ENCODE data around the gene ITSN1. TPM values are rescaled to one million over a fixed set of nuclear protein-coding genes. Genes with fewer than 3 reads are reported as not detected.
"Not testable (repeated sequence)": the region's sequence is repeated elsewhere in the genome, so short reads cannot be mapped to it uniquely, and the experiment has no call there.

The ITSN1 gene
- total RNA-seq, 1 donor from 2014 or later: 116 TPM

- DNase-seq (ENCODE audit: low spot score, unreplicated experiment): no peak
- H3K4me1 Mint-ChIP-seq (ENCODE audit: low read depth): peaks cover 39% of the 10 kb centered on the region
- H3K4me3 Mint-ChIP-seq (ENCODE audit: low read depth): no peak overlapping the region
- H3K27me3 Mint-ChIP-seq: no peaks in the 10 kb centered on the region
- TF ChIP-seq, protein P1, sequence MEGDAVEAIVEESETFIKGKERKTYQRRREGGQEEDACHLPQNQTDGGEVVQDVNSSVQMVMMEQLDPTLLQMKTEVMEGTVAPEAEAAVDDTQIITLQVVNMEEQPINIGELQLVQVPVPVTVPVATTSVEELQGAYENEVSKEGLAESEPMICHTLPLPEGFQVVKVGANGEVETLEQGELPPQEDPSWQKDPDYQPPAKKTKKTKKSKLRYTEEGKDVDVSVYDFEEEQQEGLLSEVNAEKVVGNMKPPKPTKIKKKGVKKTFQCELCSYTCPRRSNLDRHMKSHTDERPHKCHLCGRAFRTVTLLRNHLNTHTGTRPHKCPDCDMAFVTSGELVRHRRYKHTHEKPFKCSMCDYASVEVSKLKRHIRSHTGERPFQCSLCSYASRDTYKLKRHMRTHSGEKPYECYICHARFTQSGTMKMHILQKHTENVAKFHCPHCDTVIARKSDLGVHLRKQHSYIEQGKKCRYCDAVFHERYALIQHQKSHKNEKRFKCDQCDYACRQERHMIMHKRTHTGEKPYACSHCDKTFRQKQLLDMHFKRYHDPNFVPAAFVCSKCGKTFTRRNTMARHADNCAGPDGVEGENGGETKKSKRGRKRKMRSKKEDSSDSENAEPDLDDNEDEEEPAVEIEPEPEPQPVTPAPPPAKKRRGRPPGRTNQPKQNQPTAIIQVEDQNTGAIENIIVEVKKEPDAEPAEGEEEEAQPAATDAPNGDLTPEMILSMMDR (IDR thresholded peaks at IDR 0.05; ENCODE audit: unreplicated experiment): no peak
- peaks cover 6% of the 10 kb centered on the region for H3K36me3 Mint-ChIP-seq (ENCODE audit: insufficient read depth)
- H3K27ac Mint-ChIP-seq: peak overlapping the region; percentile 88
- no peaks in the 10 kb centered on the region for H3K9me3 Mint-ChIP-seq (ENCODE audit: low read depth)
Measured at GRCh38 chr21:33673473-33673872, 31.2 kb downstream of the ITSN1 start.

DNA sequence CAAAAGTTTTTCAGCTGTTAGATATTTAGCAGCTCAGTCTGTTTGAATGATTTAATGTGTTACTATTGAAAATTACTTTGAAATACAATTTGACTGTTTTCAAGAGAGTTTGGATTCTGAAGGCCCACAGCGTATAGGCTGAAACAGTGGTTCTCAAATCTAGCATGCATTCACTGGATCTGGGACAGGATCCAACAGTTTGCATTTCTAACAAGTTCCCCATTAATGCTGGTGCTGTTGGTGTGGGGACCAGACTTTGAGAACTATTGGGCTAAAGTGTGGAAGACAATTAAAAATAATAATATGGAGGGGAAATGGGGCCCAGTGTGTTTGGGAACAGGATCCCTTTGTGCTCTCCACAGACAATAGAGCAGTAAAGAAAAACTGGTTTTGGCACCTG lies 31.9 kb downstream of the ITSN1 start:
- no peaks in the 10 kb centered on the region for H3K9me3 Mint-ChIP-seq (ENCODE audit: low read depth)
- TF ChIP-seq, protein P1 (IDR thresholded peaks at IDR 0.05; ENCODE audit: unreplicated experiment): no peak
- DNase-seq (ENCODE audit: low spot score, unreplicated experiment): no peak
- H3K27me3 Mint-ChIP-seq: no peaks in the 10 kb centered on the region
- peaks cover 41% of the 10 kb centered on the region for H3K4me1 Mint-ChIP-seq (ENCODE audit: low read depth)
- H3K4me3 Mint-ChIP-seq (ENCODE audit: low read depth): no peak overlapping the region
- peak overlapping the region; percentile 88 for H3K27ac Mint-ChIP-seq
- H3K36me3 Mint-ChIP-seq (ENCODE audit: insufficient read depth): peaks cover 6% of the 10 kb centered on the region

DNA sequence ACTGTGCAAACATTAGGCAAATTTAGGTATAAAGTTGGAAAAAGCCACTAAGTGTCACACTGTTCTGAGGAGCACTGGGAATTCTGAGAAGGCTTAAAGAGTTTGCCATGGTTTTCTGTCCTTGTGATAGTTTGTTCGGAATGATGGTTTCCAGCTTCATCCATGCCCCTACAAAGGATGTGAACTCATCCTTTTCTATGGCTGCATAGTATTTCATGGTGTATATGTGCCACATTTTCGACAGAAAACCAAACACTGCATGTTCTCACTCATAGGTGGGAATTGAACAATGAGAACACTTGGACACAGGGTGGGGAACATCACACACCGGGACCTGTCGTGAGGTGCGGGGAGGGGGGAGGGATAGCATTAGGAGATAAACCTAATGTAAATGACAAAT lies 34.4 kb downstream of the ITSN1 start:
- H3K9me3 Mint-ChIP-seq (ENCODE audit: low read depth); H3K27me3 Mint-ChIP-seq; H3K27ac Mint-ChIP-seq; DNase-seq (ENCODE audit: low spot score, unreplicated experiment); H3K4me3 Mint-ChIP-seq (ENCODE audit: low read depth); H3K36me3 Mint-ChIP-seq (ENCODE audit: insufficient read depth): not testable (repeated sequence)
- peaks cover 45% of the 10 kb centered on the region for H3K4me1 Mint-ChIP-seq (ENCODE audit: low read depth)

- Mint-ChIP-seq H3K4me1 (ENCODE audit: low read depth) (peaks cover 45% of the 10 kb centered on the region), H3K27ac (no peak overlapping the region)
- TF ChIP-seq, protein P1 (IDR thresholded peaks at IDR 0.05; ENCODE audit: unreplicated experiment): no peak
Measured at GRCh38 chr21:33677450-33677849, 35.1 kb downstream of the ITSN1 start.

GRCh38 chr21:33680870-33681269 lies 38.6 kb downstream of the ITSN1 start:
- DNase-seq (ENCODE audit: low spot score, unreplicated experiment): no peak
- Mint-ChIP-seq H3K27ac (peak overlapping the region; percentile 78), H3K36me3 (ENCODE audit: insufficient read depth) (peaks cover 4% of the 10 kb centered on the region), H3K27me3 (no peaks in the 10 kb centered on the region), H3K4me1 (ENCODE audit: low read depth) (peaks cover 49% of the 10 kb centered on the region), H3K9me3 (ENCODE audit: low read depth) (no peaks in the 10 kb centered on the region), H3K4me3 (ENCODE audit: low read depth) (no peak overlapping the region)
- TF ChIP-seq, protein P1 (IDR thresholded peaks at IDR 0.05; ENCODE audit: unreplicated experiment): no peak

More at GRCh38 chr21:33677450-33677849, 35.1 kb downstream of the ITSN1 start:
- H3K9me3 Mint-ChIP-seq (ENCODE audit: low read depth): no peaks in the 10 kb centered on the region
- H3K4me3 Mint-ChIP-seq (ENCODE audit: low read depth): no peak overlapping the region
- DNase-seq (ENCODE audit: low spot score, unreplicated experiment): no peak
- H3K36me3 Mint-ChIP-seq (ENCODE audit: insufficient read depth): peaks cover 4% of the 10 kb centered on the region
- no peaks in the 10 kb centered on the region for H3K27me3 Mint-ChIP-seq

DNA sequence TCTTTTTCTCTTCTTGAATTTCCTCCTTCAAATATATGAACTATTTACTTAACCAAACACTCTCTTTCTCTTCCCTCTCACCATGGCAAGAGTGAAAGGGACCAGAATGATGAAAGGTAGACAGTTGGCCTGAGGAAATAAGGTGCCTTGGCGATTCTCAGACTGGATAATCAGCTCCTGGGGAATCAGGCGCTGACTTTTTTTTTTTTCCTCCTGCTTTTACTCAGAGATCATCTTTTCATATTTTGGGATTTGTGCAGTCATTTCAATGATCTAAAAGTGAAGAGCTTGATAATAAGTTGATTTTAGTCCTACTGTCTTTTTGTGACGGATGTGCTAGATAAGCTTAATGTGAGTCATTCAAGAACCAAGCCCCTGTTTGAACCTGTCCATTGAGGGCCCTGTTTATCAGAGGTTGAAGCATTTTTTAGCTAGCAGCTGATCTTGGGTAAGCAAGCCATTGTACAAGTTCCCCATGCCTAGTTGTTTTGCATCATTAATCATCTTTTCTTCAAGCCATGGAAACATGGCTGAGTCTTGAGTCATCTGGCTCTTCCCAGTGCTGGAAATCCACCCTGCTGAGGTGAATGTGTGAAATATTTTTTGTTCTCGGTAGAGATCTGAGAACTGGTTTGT lies 40.8 kb downstream of the ITSN1 start:
- Mint-ChIP-seq H3K9me3 (ENCODE audit: low read depth) (no peaks in the 10 kb centered on the region), H3K4me3 (ENCODE audit: low read depth) (no peak overlapping the region), H3K27ac (peak overlapping the region; percentile 95), H3K27me3 (no peaks in the 10 kb centered on the region), H3K36me3 (ENCODE audit: insufficient read depth) (peaks cover 4% of the 10 kb centered on the region), H3K4me1 (ENCODE audit: low read depth) (peaks cover 59% of the 10 kb centered on the region)
- no peak for DNase-seq (ENCODE audit: low spot score, unreplicated experiment)
- TF ChIP-seq, protein P1 (IDR thresholded peaks at IDR 0.05; ENCODE audit: unreplicated experiment): no peak
